Measurements from ENCODE around the gene PFKFB4.

The PFKFB4 gene

GRCh38 chr3:48472673-48472922 is 84.0 kb downstream of the PFKFB4 start:
- TF ChIP-seq POLR2A (IDR thresholded peaks at IDR 0.05; ENCODE audit: extremely low read depth, insufficient read length) = no peak
- TF ChIP-seq MAX (IDR thresholded peaks at IDR 0.05; ENCODE audit: low read depth, low read length) = peak; percentile 76
- peak; percentile 40; the same call in 1 of the 2 replicates for TF ChIP-seq MYC (IDR thresholded peaks at IDR 0.05; ENCODE audit: low read depth, low read length)
- TF ChIP-seq CTCF (IDR thresholded peaks at IDR 0.05; ENCODE audit: low read depth, low read length) = no peak
- no peak for DNase-seq (ENCODE audit: low read depth)
- peak overlapping the region; percentile 95 for H3K4me3 ChIP-seq (ENCODE audit: low read depth, low read length)

GRCh38 chr3:48470286-48470685 is 86.3 kb downstream of the PFKFB4 start:
- no peak for TF ChIP-seq MYC (IDR thresholded peaks at IDR 0.05; ENCODE audit: low read depth, low read length)
- no peak for TF ChIP-seq CTCF (IDR thresholded peaks at IDR 0.05; ENCODE audit: low read depth, low read length)
- TF ChIP-seq POLR2A (IDR thresholded peaks at IDR 0.05; ENCODE audit: extremely low read depth, insufficient read length) = no peak
- TF ChIP-seq MAX (IDR thresholded peaks at IDR 0.05; ENCODE audit: low read depth, low read length) = no peak
- DNase-seq (ENCODE audit: low read depth) = no peak
- no peak overlapping the region for H3K4me3 ChIP-seq (ENCODE audit: low read depth, low read length)

- TF ChIP-seq MYC (IDR thresholded peaks at IDR 0.05; ENCODE audit: low read depth, low read length) (no peak), POLR2A (IDR thresholded peaks at IDR 0.05; ENCODE audit: extremely low read depth, insufficient read length) (no peak), CTCF (IDR thresholded peaks at IDR 0.05; ENCODE audit: low read depth, low read length) (no peak)
- DNase-seq (ENCODE audit: low read depth) = no peak
- H3K4me3 ChIP-seq (ENCODE audit: low read depth, low read length) = no peak overlapping the region
These were observed 87.3 kb downstream of the PFKFB4 start for GRCh38 chr3:48469046-48469915.

GRCh38 chr3:48468329-48468731 is 88.3 kb downstream of the PFKFB4 start:
- DNase-seq (ENCODE audit: low read depth) = no peak
- H3K4me3 ChIP-seq (ENCODE audit: low read depth, low read length) = no peak overlapping the region
- no peak for TF ChIP-seq POLR2A (IDR thresholded peaks at IDR 0.05; ENCODE audit: extremely low read depth, insufficient read length)
- no peak for TF ChIP-seq MAX (IDR thresholded peaks at IDR 0.05; ENCODE audit: low read depth, low read length)
- no peak for TF ChIP-seq CTCF (IDR thresholded peaks at IDR 0.05; ENCODE audit: low read depth, low read length)
- no peak for TF ChIP-seq MYC (IDR thresholded peaks at IDR 0.05; ENCODE audit: low read depth, low read length)
